Fibroblast of lung (primary cell): Measurements from ENCODE around the gene GNG3. TPM values are rescaled to one million over a fixed set of nuclear protein-coding genes. Genes with fewer than 3 reads are reported as not detected.

ENCODE experiments used
- DNase-seq, 2 donors: peaks; one replicate each; pipeline versions ENCODE4 v3.0.0 to v3.0.0-alpha.2; 2010; ENCODE audit warnings: low read depth in 2 of 2
- H2AFZ ChIP-seq: 2 replicates; pipeline ENCODE4 v1.5.1; 2012; ENCODE audit warnings: low read length, control low read depth, inconsistent platforms
- H3K27ac ChIP-seq: 2 replicates; pipeline ENCODE4 v1.5.1; 2011; ENCODE audit warnings: low read length, control low read depth; ENCODE audit not compliant: insufficient read depth
- H3K27me3 ChIP-seq: 2 replicates; pipeline ENCODE4 v1.5.1; 2011; ENCODE audit warnings: mild to moderate bottlenecking, low read length; ENCODE audit not compliant: control insufficient read depth, insufficient read depth
- H3K36me3 ChIP-seq: 2 replicates; pipeline ENCODE4 v1.5.1; 2011; ENCODE audit warnings: low read length; ENCODE audit not compliant: control insufficient read depth, insufficient read depth
- H3K4me1 ChIP-seq: 2 replicates; pipeline ENCODE4 v1.5.1; 2011; ENCODE audit warnings: low read length; ENCODE audit not compliant: control insufficient read depth, insufficient read depth; ENCODE audit errors: extremely low read depth
- H3K4me2 ChIP-seq: 2 replicates; pipeline ENCODE4 v1.5.1; 2011; ENCODE audit warnings: low read length, control low read depth; ENCODE audit not compliant: insufficient read depth; ENCODE audit errors: extremely low read depth
- H3K4me3 ChIP-seq, 4 experiments: fragments of 200-600 bp in 1 of 4; sonication (generic) in 1 of 4; replicated peaks in 1 of 4; 2 replicates each; pipeline ENCODE4 v1.5.1; 2011 to 2016; ENCODE audit warnings: low read length in 4 of 4, low read depth in 3 of 4, mild to moderate bottlenecking in 3 of 4, control low read depth in 2 of 4, inconsistent platforms in 1 of 4, mixed read lengths in 1 of 4; ENCODE audit not compliant: insufficient read depth in 1 of 4; ENCODE audit errors: control extremely low read depth in 1 of 4
- H3K79me2 ChIP-seq: 2 replicates; pipeline ENCODE4 v1.5.1; 2012; ENCODE audit warnings: mild to moderate bottlenecking, low read length, inconsistent platforms; ENCODE audit not compliant: control insufficient read depth, insufficient read depth
- H3K9ac ChIP-seq: 2 replicates; pipeline ENCODE4 v1.5.1; 2011; ENCODE audit warnings: mild to moderate bottlenecking, low read length, control low read depth; ENCODE audit not compliant: insufficient read depth
- H3K9me3 ChIP-seq: 2 replicates; pipeline ENCODE4 v1.5.1; 2012; ENCODE audit warnings: low read depth, low read length; ENCODE audit not compliant: control insufficient read depth, insufficient read depth
- H4K20me1 ChIP-seq: 2 replicates; pipeline ENCODE4 v1.5.1; 2011; ENCODE audit warnings: low read length; ENCODE audit not compliant: control insufficient read depth, insufficient read depth; ENCODE audit errors: extremely low read depth
- EZH2 ChIP-seq: IDR thresholded peaks from 2 replicates; pipeline ENCODE4 v1.5.1; 2012; ENCODE audit warnings: low read length, control low read depth, mild to moderate bottlenecking; ENCODE audit errors: missing control alignments
- polyA plus RNA-seq, 2 donors: library from polyadenylated mRNA; depleted of rRNA in 1 of 2; stranded (reverse) in 1 of 2; unstranded in 1 of 2; fragments of >200 nt; gene quantifications; 2 replicates each; pipeline ENCODE4 v1.2.1, GENCODE V29; 2011 to 2012; ENCODE audit warnings: missing spikeins in 1 of 2
- total RNA-seq: library from RNA; depleted of rRNA; stranded (reverse); fragments of >200 nt; gene quantifications from 2 replicates; pipeline ENCODE4 v1.2.1, GENCODE V29; 2014
- TF ChIP-seq, protein P1 (sequence below), 2 donors: IDR thresholded peaks in 1 of 2; conservative IDR thresholded peaks in 1 of 2; 1 replicate in 1 of 2; 2 replicates in 1 of 2; pipeline ENCODE4 v1.5.1; 2011 to 2012; ENCODE audit warnings: low read length in 2 of 2, control low read depth in 1 of 2, inconsistent platforms in 1 of 2, low read depth in 1 of 2, mild to moderate bottlenecking in 1 of 2

GNG3 gene
- total and polyA plus RNA-seq, 2 donors (not counting 1 experiment from before 2014, with no cell fraction given), result not detected

DNA sequence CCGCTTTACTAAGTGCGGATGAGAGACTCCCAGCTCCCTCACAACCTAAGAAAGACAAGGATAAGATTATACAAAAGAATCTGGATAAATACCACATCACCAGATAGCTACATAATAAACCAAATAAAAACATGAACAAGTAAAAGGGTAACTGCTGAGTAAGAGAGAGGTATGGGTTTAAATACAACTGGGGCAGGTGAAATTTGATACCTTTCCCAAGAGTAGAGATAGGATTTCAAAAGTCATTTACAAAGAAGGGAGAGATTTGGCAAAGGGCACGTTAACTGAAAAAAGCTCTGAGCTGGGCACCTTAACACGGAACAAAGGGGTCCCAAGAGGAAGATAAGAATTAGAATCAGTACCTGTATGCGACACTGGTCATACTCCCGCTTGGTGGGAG lies 30.3 kb upstream of the GNG3 start:
- Histone ChIP-seq H3K36me3 (peaks cover 7% of the 10 kb centered on the region), H3K79me2 (peaks cover 15% of the 10 kb centered on the region), H4K20me1 (no peaks in the 10 kb centered on the region), H3K27me3 (no peaks in the 10 kb centered on the region), H2AFZ (no peak overlapping the region), H3K9me3 (no peaks in the 10 kb centered on the region), H3K4me3 (peak overlapping the region in 1 of 4 experiments; percentile 25), H3K9ac (no peak overlapping the region), H3K27ac (no peak overlapping the region), H3K4me1 (peaks cover 5% of the 10 kb centered on the region), H3K4me2 (no peak overlapping the region)
- DNase-seq, result no peak
- TF ChIP-seq EZH2, result no peak
- TF ChIP-seq, protein P1, sequence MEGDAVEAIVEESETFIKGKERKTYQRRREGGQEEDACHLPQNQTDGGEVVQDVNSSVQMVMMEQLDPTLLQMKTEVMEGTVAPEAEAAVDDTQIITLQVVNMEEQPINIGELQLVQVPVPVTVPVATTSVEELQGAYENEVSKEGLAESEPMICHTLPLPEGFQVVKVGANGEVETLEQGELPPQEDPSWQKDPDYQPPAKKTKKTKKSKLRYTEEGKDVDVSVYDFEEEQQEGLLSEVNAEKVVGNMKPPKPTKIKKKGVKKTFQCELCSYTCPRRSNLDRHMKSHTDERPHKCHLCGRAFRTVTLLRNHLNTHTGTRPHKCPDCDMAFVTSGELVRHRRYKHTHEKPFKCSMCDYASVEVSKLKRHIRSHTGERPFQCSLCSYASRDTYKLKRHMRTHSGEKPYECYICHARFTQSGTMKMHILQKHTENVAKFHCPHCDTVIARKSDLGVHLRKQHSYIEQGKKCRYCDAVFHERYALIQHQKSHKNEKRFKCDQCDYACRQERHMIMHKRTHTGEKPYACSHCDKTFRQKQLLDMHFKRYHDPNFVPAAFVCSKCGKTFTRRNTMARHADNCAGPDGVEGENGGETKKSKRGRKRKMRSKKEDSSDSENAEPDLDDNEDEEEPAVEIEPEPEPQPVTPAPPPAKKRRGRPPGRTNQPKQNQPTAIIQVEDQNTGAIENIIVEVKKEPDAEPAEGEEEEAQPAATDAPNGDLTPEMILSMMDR (conservative IDR thresholded peaks at IDR 0.05 in 1 of 2, IDR thresholded peaks at IDR 0.05 in 1 of 2; ENCODE audit: low read depth in 1 of 2, low read length in 2 of 2), result no peak

DNA sequence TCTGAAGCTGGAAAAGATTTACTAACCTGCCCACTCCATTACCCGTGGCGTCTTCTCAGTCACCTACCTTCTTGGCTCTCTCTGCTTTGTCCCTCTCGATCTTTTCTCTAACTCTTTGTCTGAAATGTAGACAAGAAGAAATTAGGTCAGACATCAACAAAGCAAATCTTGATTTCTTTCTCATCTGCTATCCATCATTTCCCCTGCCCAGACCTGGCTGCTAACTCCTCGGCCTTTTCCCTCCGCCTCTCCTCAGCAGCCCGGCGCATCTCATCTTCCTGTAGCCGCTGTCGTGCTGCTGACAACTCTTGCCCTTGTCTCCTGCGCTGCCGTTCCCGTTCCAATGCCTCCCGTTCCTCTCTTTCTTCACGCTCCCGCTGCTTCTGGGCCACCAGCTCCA lies 29.8 kb upstream of the GNG3 start:
- peak overlapping the region; percentile 74 to 88 (median 82) for H3K4me3 ChIP-seq
- no peak overlapping the region for H2AFZ ChIP-seq
- H3K4me2 ChIP-seq, result peak overlapping the region; percentile 99
- peaks cover 7% of the 10 kb centered on the region for H3K36me3 ChIP-seq
- H3K9me3 ChIP-seq, result no peaks in the 10 kb centered on the region
- TF ChIP-seq, protein P1 (conservative IDR thresholded peaks at IDR 0.05 in 1 of 2, IDR thresholded peaks at IDR 0.05 in 1 of 2; ENCODE audit: low read depth in 1 of 2, low read length in 2 of 2), result no peak
- H3K4me1 ChIP-seq, result peaks cover 5% of the 10 kb centered on the region
- H3K27me3 ChIP-seq, result no peaks in the 10 kb centered on the region
- H3K9ac ChIP-seq, result no peak overlapping the region
- H3K79me2 ChIP-seq, result peaks cover 13% of the 10 kb centered on the region
- no peak for DNase-seq
- peak overlapping the region; percentile 88 for H3K27ac ChIP-seq
- no peaks in the 10 kb centered on the region for H4K20me1 ChIP-seq

DNA sequence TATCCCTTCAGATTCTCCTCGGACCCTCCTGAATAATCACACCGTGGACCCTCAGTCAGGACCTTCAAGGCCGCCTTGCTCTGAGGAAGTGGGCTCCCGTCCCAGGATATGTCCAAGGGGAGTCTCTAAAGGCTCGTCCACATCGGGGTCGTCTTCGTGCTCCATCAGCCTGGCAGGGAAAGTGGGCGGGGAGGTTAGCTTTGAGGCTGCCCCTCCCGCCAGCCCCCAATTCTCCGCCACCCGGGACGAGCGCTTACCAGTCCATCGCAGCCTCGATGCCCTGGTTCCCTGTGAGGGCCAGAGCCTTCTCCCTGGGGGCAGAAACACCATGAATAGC lies 29.1 kb upstream of the GNG3 start:
- Histone ChIP-seq H3K9me3 (no peaks in the 10 kb centered on the region), H3K79me2 (peaks cover 13% of the 10 kb centered on the region), H4K20me1 (no peaks in the 10 kb centered on the region), H3K4me1 (peaks cover 5% of the 10 kb centered on the region), H3K9ac (peak overlapping the region; percentile 90), H3K27me3 (no peaks in the 10 kb centered on the region), H3K4me2 (peak overlapping the region; percentile 99), H3K4me3 (peak overlapping the region; percentile 74 to 88 (median 82)), H3K27ac (peak overlapping the region; percentile 88), H2AFZ (no peak overlapping the region), H3K36me3 (peaks cover 7% of the 10 kb centered on the region)
- TF ChIP-seq EZH2, result no peak
- TF ChIP-seq, protein P1 (conservative IDR thresholded peaks at IDR 0.05 in 1 of 2, IDR thresholded peaks at IDR 0.05 in 1 of 2; ENCODE audit: low read depth in 1 of 2, low read length in 2 of 2), result no peak
- no peak for DNase-seq
